ENCODE results near the gene MCM3AP. TPM values are rescaled to one million over a fixed set of nuclear protein-coding genes. Genes with fewer than 3 reads are reported as not detected.
A peak's percentile ranks its signal among the peaks of the same experiment; 100 is the strongest.

MCM3AP gene
- total and polyA plus RNA-seq, 2 experiments from 2014 or later: 35.4 to 64.8 TPM

GRCh38 chr21:46253610-46254124 is 31.7 kb downstream of the MCM3AP start:
- no peaks in the 10 kb centered on the region for H3K36me3 ChIP-seq (replicated peaks; ENCODE audit: insufficient read depth, low read depth)
- H3K9me3 ChIP-seq (ENCODE audit: low read depth): no peaks in the 10 kb centered on the region
- H3K27me3 ChIP-seq: no peaks in the 10 kb centered on the region
- H3K9me2 ChIP-seq (replicated peaks; ENCODE audit: insufficient read depth): no peaks in the 10 kb centered on the region
- peak; percentile 22 for DNase-seq (ENCODE audit: low spot score)
- TF ChIP-seq CTCF (IDR thresholded peaks at IDR 0.05; ENCODE audit: poor library complexity) (no peak), EZH2phosphoT487 (IDR thresholded peaks at IDR 0.05; ENCODE audit: low read depth, severe bottlenecking, unreplicated experiment) (no peak), EZH2 (IDR thresholded peaks at IDR 0.05; ENCODE audit: borderline replicate concordance) (no peak)
- 83% methylated on average over 8 of the region's 8 CpGs for WGBS (ENCODE audit: low lambda C conversion rate, missing lambda C conversion rate)
- no peak overlapping the region for H3K27ac ChIP-seq
- H3K4me1 ChIP-seq (ENCODE audit: insufficient read depth): no peaks in the 10 kb centered on the region
- no peak overlapping the region for H2AFZ ChIP-seq
- H4K20me1 ChIP-seq (ENCODE audit: insufficient read depth, poor library complexity, severe bottlenecking): no peaks in the 10 kb centered on the region
- H3K4me3 ChIP-seq: no peak overlapping the region
- no peak overlapping the region for H3K4me2 ChIP-seq
- H3K79me2 ChIP-seq: no peaks in the 10 kb centered on the region

GRCh38 chr21:46252840-46253239 is 32.6 kb downstream of the MCM3AP start:
- Histone ChIP-seq H2AFZ (no peak overlapping the region), H3K9me3 (ENCODE audit: low read depth) (no peaks in the 10 kb centered on the region), H3K4me3 (no peak overlapping the region), H3K4me1 (ENCODE audit: insufficient read depth) (no peaks in the 10 kb centered on the region), H3K36me3 (replicated peaks; ENCODE audit: insufficient read depth, low read depth) (no peaks in the 10 kb centered on the region), H3K27me3 (no peaks in the 10 kb centered on the region), H3K27ac (no peak overlapping the region), H3K4me2 (no peak overlapping the region), H3K9me2 (replicated peaks; ENCODE audit: insufficient read depth) (no peaks in the 10 kb centered on the region), H3K79me2 (no peaks in the 10 kb centered on the region), H4K20me1 (ENCODE audit: insufficient read depth, poor library complexity, severe bottlenecking) (no peaks in the 10 kb centered on the region)
- no peak for DNase-seq (ENCODE audit: low spot score)
- WGBS (ENCODE audit: low lambda C conversion rate, missing lambda C conversion rate): 94% methylated on average over 4 of the region's 4 CpGs
- no peak for TF ChIP-seq EZH2 (IDR thresholded peaks at IDR 0.05; ENCODE audit: borderline replicate concordance)
- no peak for TF ChIP-seq CTCF (IDR thresholded peaks at IDR 0.05; ENCODE audit: poor library complexity)
- TF ChIP-seq EZH2phosphoT487 (IDR thresholded peaks at IDR 0.05; ENCODE audit: low read depth, severe bottlenecking, unreplicated experiment): no peak

- no peak for TF ChIP-seq EZH2phosphoT487 (IDR thresholded peaks at IDR 0.05; ENCODE audit: low read depth, severe bottlenecking, unreplicated experiment)
- H3K4me2 ChIP-seq: no peak overlapping the region
- H3K36me3 ChIP-seq (replicated peaks; ENCODE audit: insufficient read depth, low read depth): no peaks in the 10 kb centered on the region
- H3K27ac ChIP-seq: no peak overlapping the region
- no peak for DNase-seq (ENCODE audit: low spot score)
- no peaks in the 10 kb centered on the region for H3K9me2 ChIP-seq (replicated peaks; ENCODE audit: insufficient read depth)
- H2AFZ ChIP-seq: no peak overlapping the region
- H4K20me1 ChIP-seq (ENCODE audit: insufficient read depth, poor library complexity, severe bottlenecking): no peaks in the 10 kb centered on the region
- H3K9me3 ChIP-seq (ENCODE audit: low read depth): no peaks in the 10 kb centered on the region
- H3K27me3 ChIP-seq: no peaks in the 10 kb centered on the region
- no peaks in the 10 kb centered on the region for H3K79me2 ChIP-seq
- H3K4me3 ChIP-seq: no peak overlapping the region
- 99% methylated on average over 6 of the region's 6 CpGs for WGBS (ENCODE audit: low lambda C conversion rate, missing lambda C conversion rate)
- no peaks in the 10 kb centered on the region for H3K4me1 ChIP-seq (ENCODE audit: insufficient read depth)
Observed at GRCh38 chr21:46250146-46250725, 35.2 kb downstream of the MCM3AP start.

GRCh38 chr21:46248827-46249226 is 36.6 kb downstream of the MCM3AP start:
- Histone ChIP-seq H3K9me2 (replicated peaks; ENCODE audit: insufficient read depth) (no peaks in the 10 kb centered on the region), H3K4me3 (no peak overlapping the region), H3K36me3 (replicated peaks; ENCODE audit: insufficient read depth, low read depth) (no peaks in the 10 kb centered on the region), H3K4me1 (ENCODE audit: insufficient read depth) (no peaks in the 10 kb centered on the region), H2AFZ (no peak overlapping the region), H3K4me2 (no peak overlapping the region), H3K79me2 (no peaks in the 10 kb centered on the region), H3K9me3 (ENCODE audit: low read depth) (no peaks in the 10 kb centered on the region), H4K20me1 (ENCODE audit: insufficient read depth, poor library complexity, severe bottlenecking) (no peaks in the 10 kb centered on the region), H3K27ac (no peak overlapping the region), H3K27me3 (no peaks in the 10 kb centered on the region)
- no peak for DNase-seq (ENCODE audit: low spot score)
- WGBS (ENCODE audit: low lambda C conversion rate, missing lambda C conversion rate): 97% methylated on average over 2 of the region's 2 CpGs
- TF ChIP-seq EZH2 (IDR thresholded peaks at IDR 0.05; ENCODE audit: borderline replicate concordance) (no peak), CTCF (IDR thresholded peaks at IDR 0.05; ENCODE audit: poor library complexity) (no peak), EZH2phosphoT487 (IDR thresholded peaks at IDR 0.05; ENCODE audit: low read depth, severe bottlenecking, unreplicated experiment) (no peak)

Data from hepatocyte (in vitro differentiated cells).